Psoas muscle (tissue), 8 donors: ENCODE data around the gene GRK5. TPM values are rescaled to one million over a fixed set of nuclear protein-coding genes. Genes with fewer than 3 reads are reported as not detected.

Experiments used
- ATAC-seq, 4 donors: fragments of 200-7000 bp; cut with Tn5 transposase; one replicate each; pipeline ENCODE4 v1.9.1; 2020; ENCODE audit warnings: moderate library complexity in 3 of 4, mild to moderate bottlenecking in 2 of 4
- DNase-seq, 2 donors: peaks; one replicate each; pipeline ENCODE4 v3.0.0-alpha.2; 2020
- H3K27ac ChIP-seq: fragments of 200-600 bp; one replicate; pipeline ENCODE4 v1.8.0; 2022
- H3K27me3 ChIP-seq, 3 donors: fragments of 200-600 bp in 1 of 3; one replicate each; pipeline versions ENCODE4 v1.6.1 to v1.8.0; 2013 to 2022; ENCODE audit warnings: low read length in 2 of 3, mild to moderate bottlenecking in 2 of 3, moderate library complexity in 1 of 3; ENCODE audit not compliant: insufficient read depth in 3 of 3
- H3K36me3 ChIP-seq, 2 donors: fragments of 200-600 bp in 1 of 2; one replicate each; pipeline versions ENCODE4 v1.6.1 to v1.8.0; 2013 to 2022; ENCODE audit warnings: low read depth in 1 of 2, mild to moderate bottlenecking in 1 of 2, moderate library complexity in 1 of 2; ENCODE audit not compliant: insufficient read depth in 1 of 2
- H3K4me1 ChIP-seq: fragments of 200-600 bp; one replicate; pipeline ENCODE4 v1.8.0; 2022
- H3K4me3 ChIP-seq: fragments of 200-600 bp; one replicate; pipeline ENCODE4 v1.8.0; 2022; ENCODE audit warnings: mild to moderate bottlenecking
- H3K9me3 ChIP-seq: fragments of 200-600 bp; one replicate; pipeline ENCODE4 v1.8.0; 2022
- WGBS, 3 donors: extraction: QIAGEN DNeasy Blood & Tissue Kit; methylation state at CpG; one replicate each; pipeline versions ENCODE4 v1.1.6 to v1.1.7; 2013; 5-methylcytosine and 5-hydroxymethylcytosine counted together
- intact Hi-C, 2 donors: fragments of 100-400 bp; cut with DNase I; formaldehyde crosslinking; loops; one replicate each; pipeline versions ENCODE4 v1.11.0 to v1.14.2; 2022
- polyA plus RNA-seq, 3 donors: library from polyadenylated mRNA; stranded (reverse); fragments of 200-250 nt; gene quantifications; one replicate each; pipeline ENCODE4 v1.2.3, GENCODE V29; 2013
- total RNA-seq, 4 donors: library from RNA; stranded (reverse); fragmentation: NEBNext Ultra II Directional in 2 of 4; extraction: Animal tissue kit (Norgen Biotek cat#: 25700) in 2 of 4; gene quantifications; one replicate each; pipeline versions ENCODE4 v1.2.1 to v1.2.4, GENCODE V29; 2021 to 2023
- TF ChIP-seq, protein P1 (sequence below): fragments of 200-600 bp; IDR thresholded peaks from one replicate; pipeline ENCODE4 v1.8.0; 2022; ENCODE audit warnings: antibody characterized with exemption
- donor health status: healthy with polysubstance abuse.
- donor health status: DM: no; HTN: no; CAD: no; lungs with moderate emphysema.
- donor health status: Bipolar disorder and iron deficiency.
- donor health status: healthy.
- donor health status: DM: yes; HTN: yes; CAD: no.
- donor health status: DM: no; HTN: no; CAD: no.
- donor health status: DM: no; HTN: no; CAD: no.
- donor health status: DM: yes; HTN: yes; CAD: no.

GRK5 gene
- total and polyA plus RNA-seq, 7 donors = 7.0 to 15.5 (median 8.0) TPM

DNA sequence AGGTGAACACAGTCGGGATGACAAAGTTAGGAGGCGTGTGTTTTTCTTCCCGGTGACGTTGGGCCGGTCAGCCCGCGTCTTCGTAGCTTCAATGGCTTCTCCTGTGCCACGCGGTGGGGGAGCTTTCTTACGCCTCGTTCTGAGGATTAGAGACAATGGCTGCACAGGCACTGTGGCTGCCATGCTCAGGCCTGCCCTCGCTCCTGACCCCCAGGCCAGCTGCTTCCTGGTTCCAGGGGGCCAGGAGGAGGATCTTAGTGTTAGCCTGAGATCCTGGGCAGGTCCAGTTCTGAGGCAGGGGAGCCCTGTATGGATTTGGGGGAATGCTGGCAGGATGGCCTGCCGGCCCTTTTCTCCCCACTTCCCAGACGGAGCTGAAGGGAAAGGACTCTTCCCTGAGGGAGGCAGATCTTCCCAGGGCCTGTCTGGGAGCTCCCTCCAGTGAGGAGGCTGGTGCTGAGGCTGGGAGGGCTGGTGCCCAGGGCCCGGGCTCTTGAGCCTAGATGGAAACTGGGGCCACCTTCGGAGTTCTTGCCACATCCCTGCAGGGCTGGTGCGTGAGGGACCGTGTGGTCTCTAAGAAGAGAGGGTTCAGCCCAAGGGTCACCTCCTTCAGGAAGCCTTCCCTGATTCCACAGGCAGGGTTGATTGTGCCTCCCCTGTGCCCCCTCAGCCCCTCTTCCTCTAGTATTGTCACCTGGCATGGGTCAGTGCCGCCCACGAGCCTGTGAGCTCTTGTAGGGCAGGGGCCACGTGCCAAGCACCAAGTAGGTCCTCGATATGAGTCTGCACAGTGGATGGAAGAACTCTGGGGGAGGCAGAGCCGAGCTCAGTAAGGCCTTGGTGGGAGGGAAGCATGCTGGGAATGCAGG is 101.4 kb downstream of the GRK5 start:
- Histone ChIP-seq H3K36me3 (no peaks in the 10 kb centered on the region), H3K4me1 (no peaks in the 10 kb centered on the region), H3K27me3 (no peaks in the 10 kb centered on the region), H3K9me3 (no peaks in the 10 kb centered on the region), H3K27ac (no peak overlapping the region), H3K4me3 (no peak overlapping the region)
- intact Hi-C loops = no loop called here
- TF ChIP-seq, protein P1, sequence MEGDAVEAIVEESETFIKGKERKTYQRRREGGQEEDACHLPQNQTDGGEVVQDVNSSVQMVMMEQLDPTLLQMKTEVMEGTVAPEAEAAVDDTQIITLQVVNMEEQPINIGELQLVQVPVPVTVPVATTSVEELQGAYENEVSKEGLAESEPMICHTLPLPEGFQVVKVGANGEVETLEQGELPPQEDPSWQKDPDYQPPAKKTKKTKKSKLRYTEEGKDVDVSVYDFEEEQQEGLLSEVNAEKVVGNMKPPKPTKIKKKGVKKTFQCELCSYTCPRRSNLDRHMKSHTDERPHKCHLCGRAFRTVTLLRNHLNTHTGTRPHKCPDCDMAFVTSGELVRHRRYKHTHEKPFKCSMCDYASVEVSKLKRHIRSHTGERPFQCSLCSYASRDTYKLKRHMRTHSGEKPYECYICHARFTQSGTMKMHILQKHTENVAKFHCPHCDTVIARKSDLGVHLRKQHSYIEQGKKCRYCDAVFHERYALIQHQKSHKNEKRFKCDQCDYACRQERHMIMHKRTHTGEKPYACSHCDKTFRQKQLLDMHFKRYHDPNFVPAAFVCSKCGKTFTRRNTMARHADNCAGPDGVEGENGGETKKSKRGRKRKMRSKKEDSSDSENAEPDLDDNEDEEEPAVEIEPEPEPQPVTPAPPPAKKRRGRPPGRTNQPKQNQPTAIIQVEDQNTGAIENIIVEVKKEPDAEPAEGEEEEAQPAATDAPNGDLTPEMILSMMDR = no peak
- peak in 1 of 2 donors; percentile 34 for DNase-seq
- 76 to 84% (median 79%) methylated on average over 24 of the region's 24 CpGs for WGBS, 3 donors
- no peak for ATAC-seq

DNA sequence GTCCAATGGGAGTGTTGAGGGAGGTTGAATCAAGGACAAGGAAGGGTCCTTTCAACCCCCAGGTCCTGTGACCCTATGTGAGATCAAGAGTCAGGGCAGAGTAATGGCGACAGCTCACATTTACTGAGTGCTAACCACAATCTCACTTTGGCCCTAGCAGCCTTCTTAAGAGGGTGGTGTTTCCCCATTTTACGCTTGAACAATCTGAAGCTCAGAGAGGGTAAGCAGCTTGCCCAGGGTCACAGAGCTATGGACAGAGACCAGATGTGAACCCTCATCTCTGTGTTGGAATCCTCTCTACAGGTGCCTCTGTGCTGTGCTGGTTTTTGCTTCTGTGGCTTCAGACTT is 102.0 kb downstream of the GRK5 start:
- Histone ChIP-seq H3K36me3 (no peaks in the 10 kb centered on the region), H3K4me1 (no peaks in the 10 kb centered on the region), H3K4me3 (no peak overlapping the region), H3K27me3 (no peaks in the 10 kb centered on the region), H3K27ac (no peak overlapping the region), H3K9me3 (no peaks in the 10 kb centered on the region)
- TF ChIP-seq, protein P1 = no peak
- intact Hi-C loops = no loop called here
- no peak for ATAC-seq
- WGBS, 3 donors = 90 to 100% (median 93%) methylated on average over 2 of the region's 2 CpGs
- DNase-seq = no peak

DNA sequence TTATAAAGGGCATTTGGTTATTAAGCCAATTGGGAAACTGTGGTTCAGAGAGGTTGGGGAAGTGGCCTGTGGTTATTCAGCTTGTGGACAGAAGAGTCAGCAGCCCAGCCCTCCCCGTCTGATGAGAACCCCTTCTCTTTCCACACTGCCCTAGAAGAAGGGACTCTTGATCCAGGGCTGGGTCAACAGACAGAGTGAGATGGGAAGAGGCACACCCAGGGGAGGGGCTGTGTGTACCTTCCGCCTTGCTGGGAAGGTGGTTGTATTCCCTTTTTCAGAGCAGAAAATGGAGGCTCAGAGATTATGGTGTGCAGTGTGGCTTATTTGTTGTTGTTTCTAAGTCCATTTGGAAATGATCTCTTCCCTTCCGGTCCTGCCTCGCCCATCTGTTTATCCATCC is 103.4 kb downstream of the GRK5 start:
- peaks cover 7% of the 10 kb centered on the region for H3K4me1 ChIP-seq

DNA sequence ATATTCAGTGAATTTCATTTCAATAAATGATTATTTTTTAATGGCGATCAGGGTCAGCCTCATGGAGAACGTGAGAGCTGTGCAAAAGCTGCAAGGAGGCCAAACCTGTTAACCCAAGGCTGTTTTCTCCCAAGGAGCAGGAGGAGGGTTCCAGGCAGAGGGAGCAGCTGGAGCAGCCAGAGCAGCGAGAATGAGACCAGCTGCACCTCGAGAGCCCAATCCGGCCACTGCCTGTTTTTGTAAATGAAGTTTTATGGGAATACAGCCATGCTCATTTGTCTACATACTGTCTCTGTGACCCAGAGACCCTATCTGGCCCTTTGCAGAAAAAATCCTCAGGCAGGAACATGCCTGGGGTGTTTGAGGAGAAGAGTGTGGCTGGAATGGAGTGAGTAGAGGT is 104.9 kb downstream of the GRK5 start:
- H3K4me1 ChIP-seq = peaks cover 7% of the 10 kb centered on the region

More for the DNA sequence above, 103.4 kb downstream of the GRK5 start:
- TF ChIP-seq, protein P1 = no peak
- Histone ChIP-seq H3K36me3 (no peaks in the 10 kb centered on the region), H3K27me3 (no peaks in the 10 kb centered on the region), H3K4me3 (no peak overlapping the region), H3K9me3 (no peaks in the 10 kb centered on the region), H3K27ac (no peak overlapping the region)
- intact Hi-C loops = no loop called here
- ATAC-seq (no peak), DNase-seq (peak in 1 of 2 donors; percentile 18)
- 81 to 95% (median 90%) methylated on average over 4 of the region's 4 CpGs for WGBS, 3 donors

More for the DNA sequence above, 104.9 kb downstream of the GRK5 start:
- intact Hi-C loops = no loop called here
- 53 to 74% (median 54%) methylated on average over 5 of the region's 5 CpGs for WGBS, 3 donors
- DNase-seq = no peak
- no peak overlapping the region for H3K4me3 ChIP-seq
- H3K27ac ChIP-seq = no peak overlapping the region
- no peaks in the 10 kb centered on the region for H3K9me3 ChIP-seq
- no peak for ATAC-seq
- TF ChIP-seq, protein P1 = no peak
- no peaks in the 10 kb centered on the region for H3K36me3 ChIP-seq
- H3K27me3 ChIP-seq = no peaks in the 10 kb centered on the region
